ENCODE results near the gene DLL3.
A peak's percentile ranks its signal among the peaks of the same experiment; 100 is the strongest.

Gene DLL3

GRCh38 chr19:39518458-39518857 lies 19.7 kb downstream of the DLL3 start:
- no peak for FAIRE-seq

GRCh38 chr19:39518975-39519374 lies 20.2 kb downstream of the DLL3 start:
- no peak for FAIRE-seq

DNA sequence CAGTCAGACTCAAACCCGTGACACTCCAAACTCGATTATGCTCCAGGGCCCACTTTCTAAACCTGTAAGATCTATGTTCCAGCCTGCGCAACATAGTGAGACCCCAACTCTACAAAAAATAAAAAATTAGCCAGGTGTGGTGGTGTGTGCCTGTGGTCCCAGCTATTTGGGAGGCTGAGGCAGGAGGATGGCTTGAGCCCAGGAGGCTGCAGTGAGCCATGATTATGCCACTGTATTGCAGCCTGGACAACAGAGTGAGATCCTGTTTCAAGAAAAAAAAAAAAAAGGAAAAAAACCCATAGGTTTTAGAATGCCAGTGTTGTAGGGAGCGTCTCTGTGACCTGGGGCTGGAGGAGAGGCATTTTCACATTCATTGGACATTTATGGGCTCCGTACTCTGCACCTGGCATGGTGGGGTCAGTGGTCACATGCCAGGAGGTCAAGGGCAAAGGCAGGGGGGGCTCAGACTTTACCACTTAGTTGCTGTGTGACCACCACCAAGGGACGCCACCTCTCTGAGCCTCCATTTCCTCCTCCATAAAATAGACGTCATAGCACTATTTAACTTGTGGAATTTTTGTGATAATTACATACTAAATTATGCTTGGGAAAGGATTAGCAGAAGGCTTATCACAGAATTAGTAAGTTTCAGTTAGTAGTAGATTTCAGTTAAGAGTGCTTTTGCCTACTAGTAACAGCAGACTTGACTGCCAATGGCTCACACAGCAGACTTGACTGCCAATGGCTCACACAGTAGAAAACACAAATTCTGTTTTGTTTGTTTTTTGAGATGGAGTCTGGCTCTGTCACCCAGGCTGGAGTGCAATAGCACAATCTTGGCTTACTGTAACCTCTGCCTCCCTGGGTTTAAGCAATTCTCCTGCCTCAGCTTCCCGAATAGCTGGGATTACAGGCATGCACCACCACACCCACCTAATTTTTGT lies 22.1 kb downstream of the DLL3 start:
- no peak for FAIRE-seq

- no peak for FAIRE-seq
Observed at GRCh38 chr19:39524495-39524894, 25.7 kb downstream of the DLL3 start.

DNA sequence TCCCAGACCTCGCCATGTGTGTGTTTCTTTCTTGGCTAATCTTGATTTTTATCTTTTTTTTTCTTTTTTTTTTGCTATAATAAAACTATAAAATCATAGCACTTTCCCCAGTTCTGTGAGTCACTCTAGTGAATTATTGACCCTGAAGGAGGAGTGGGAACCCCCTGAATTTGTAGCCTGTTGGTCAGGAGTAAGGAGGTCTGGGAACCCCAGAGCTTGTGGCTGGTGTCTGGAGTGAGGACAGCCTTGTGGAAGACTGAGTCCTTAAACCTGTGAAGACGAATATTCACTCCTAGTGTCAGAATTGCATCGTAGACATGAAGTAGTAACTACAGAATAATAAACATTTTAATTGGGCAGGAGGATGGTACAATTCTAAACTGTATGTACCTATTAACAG lies 26.5 kb downstream of the DLL3 start:
- no peak for FAIRE-seq

GRCh38 chr19:39531834-39532232 lies 33.1 kb downstream of the DLL3 start:
- FAIRE-seq: no peak

- peak; percentile 82 for FAIRE-seq
Observed at GRCh38 chr19:39532233-39533002, 33.7 kb downstream of the DLL3 start, which contains the start of gene EID2B. TSS of gene EID2B (minus strand) at chr19:39532852. CDS start at chr19:39532802, 50 bp downstream.

GRCh38 chr19:39533003-39533512 lies 34.3 kb downstream of the DLL3 start:
- no peak for FAIRE-seq

DNA sequence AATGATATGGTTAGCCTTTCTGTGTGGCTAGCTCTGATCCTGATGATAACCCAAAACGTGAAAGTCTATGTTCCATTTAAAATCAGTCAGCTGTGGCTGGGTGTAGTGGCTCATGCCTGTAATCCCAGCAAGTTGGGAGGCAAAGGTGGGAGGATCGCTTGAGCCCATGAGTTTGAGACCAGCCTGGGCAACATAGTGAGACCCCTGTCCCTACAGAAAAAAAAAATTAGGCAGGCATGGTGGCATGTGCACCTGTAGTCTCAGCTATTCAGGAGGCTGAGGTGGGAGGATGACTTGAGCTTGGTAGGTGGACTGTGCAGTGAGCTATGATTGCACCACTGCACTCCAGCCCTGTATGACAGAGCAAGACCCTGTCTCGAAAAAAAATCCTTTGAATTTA lies 35.0 kb downstream of the DLL3 start:
- no peak for FAIRE-seq

GRCh38 chr19:39539165-39539517 lies 40.4 kb downstream of the DLL3 start:
- no peak for FAIRE-seq

GRCh38 chr19:39539518-39540332 lies 41.0 kb downstream of the DLL3 start, which contains the start of gene EID2:
TSS of gene EID2 (minus strand) at chr19:39540161. CDS start at chr19:39540079, 82 bp downstream.
- FAIRE-seq: peak; percentile 95

DNA sequence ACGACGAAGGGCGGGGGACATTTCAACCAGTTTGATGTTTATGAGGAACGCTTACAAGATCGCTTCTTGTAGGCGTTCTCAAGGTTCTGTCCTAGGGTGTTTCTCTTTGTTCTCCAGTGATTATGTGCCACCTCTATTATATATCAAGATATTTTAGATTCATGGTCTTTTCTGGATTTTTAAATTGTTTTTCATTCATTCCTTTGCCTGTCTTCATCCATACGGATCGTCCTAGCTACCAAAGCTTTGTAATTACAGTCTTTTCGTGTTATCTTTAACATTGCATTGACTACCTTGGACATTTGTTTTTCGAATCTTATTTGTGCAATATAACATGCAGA lies 41.6 kb downstream of the DLL3 start:
- no peak for FAIRE-seq

DNA sequence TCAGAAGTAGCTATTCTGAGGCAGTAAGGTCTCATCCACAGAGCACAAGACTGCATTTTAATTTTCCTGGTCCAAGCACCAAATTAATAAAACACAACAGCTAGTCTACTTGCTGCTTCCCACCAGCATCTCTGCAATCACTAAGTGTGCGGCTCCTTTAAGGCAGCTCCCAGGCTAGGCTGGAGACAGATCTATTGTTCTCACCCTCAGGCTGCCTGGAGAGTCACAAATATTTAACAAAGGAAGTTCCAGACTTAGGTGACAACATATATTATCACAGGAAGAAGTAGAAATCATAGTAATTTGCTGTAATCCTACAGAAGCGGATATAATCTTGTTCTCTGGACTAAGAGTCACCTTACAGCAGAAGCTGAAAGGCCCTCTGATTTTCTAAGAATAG lies 43.5 kb downstream of the DLL3 start:
- FAIRE-seq: no peak

GRCh38 chr19:39543477-39543857 lies 44.7 kb downstream of the DLL3 start:
- FAIRE-seq: no peak

DNA sequence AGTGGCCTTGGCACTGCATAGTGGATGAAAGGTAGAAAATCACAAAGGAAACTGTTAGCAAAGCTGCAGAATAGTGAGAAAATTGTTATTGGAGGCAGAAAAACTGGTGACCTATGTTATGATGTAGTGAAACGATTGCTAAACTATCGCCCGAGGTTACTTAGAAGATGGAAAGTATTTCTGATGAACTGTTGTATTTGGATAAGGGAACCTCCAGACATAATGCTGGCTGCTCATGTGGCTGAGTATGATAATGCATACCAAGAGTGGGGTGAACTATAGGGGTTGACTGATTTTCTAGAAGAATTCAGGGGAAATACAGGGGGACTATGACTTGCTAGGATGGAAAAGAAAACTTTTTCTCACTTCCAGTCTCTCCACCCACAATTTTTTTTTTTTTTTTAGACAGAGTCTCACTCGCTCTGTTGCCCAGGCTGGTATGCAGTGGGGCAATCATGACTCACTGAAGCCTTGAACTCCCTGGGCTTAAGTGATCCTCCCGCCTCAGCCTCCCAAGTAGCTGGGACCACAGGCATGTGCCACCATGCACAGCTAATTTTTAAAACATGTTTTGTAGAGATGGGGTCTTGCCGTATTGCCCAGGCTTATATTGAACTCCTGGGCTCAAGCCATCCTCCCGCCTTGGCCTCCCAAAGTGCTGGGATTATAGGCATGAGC lies 45.6 kb downstream of the DLL3 start:
- no peak for FAIRE-seq

- no peak for FAIRE-seq
Observed at GRCh38 chr19:39544911-39545310, 46.2 kb downstream of the DLL3 start.

- no peak for FAIRE-seq
Observed at GRCh38 chr19:39546599-39546998, 47.9 kb downstream of the DLL3 start.

GRCh38 chr19:39550197-39550596 lies 51.5 kb downstream of the DLL3 start:
- no peak for FAIRE-seq

DNA sequence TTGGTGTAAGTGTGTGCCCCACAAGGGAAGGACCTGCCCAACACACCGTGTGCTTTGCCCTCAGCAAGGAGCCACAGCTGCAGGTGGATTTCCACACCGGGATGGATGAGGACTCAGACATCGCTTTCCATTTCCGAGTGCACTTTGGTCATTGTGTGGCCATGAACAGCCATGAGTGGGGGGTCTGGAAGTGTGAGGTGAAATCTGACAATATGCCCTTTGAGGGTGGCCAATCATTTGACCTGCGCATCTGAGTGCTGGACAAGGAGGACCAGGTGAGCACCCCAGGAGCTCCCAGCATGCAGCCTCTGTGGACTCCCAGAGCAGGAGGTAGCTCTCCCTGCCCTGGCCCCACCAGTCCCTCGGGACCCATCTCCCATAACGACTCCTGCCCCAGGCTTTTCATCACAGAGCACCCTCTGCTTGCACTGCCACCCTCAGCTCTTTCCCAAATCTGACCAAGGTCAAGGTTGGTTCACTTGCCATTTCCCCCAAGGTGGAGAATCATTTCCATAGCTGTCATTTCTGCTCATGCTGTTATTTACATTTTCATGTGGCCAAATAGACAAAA lies 54.4 kb downstream of the DLL3 start:
- no peak for FAIRE-seq

DNA sequence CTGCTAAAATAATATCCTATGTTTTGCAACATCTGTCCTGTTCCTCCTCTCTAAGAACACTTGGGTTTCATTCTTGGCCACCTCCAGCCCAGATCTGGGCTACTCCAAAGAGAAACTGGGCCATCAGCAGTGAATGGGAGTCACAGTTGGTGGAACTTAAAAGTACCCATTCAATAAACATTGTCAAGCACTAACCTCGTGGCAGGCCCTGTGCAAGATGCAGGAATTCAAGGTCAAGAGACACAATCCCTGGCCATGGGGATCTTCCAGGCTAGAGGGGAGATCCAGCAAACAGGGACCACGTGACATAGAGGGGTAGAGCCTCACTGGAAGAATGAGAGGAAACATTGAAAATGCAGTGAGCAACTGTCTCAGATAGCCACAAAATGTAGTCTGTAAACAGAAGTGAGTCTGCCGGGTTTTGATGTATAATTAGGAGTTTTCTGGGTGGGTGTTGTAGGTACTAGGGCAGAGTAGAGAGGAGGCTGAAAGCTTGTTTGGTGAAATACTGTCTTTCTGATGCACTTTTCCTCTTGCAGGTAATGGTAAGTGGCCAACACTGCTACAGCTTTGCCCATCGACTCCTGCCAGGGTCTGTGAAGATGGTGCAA lies 56.1 kb downstream of the DLL3 start:
- FAIRE-seq: no peak

GRCh38 chr19:39555883-39556282 lies 57.1 kb downstream of the DLL3 start:
- no peak for FAIRE-seq
